ENCODE results near the gene KAZN.

Gene KAZN

DNA sequence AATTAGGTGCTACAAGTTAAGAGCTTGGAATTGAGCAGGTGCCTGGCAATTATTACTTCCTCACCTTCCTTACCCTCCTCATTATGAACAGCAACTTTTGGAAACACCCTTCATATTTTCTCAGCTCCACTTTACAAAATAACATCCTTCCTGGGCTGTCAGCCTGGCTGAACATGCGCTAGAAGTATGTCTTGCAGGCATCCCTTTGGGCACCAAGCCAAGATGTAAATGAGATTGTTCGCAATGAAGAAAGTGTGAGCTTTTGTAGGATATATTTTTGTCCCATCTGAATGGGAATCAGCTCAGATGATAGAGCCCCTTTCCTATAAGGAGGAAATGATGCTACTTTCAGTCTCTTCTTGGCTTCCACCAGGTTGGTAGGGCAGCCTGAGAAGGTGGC lies 245.9 kb downstream of the KAZN start:
- in situ Hi-C loops (cut with HindIII; ENCODE audit: low pct_ligation_motif_present, low pct_unique_long_range_greater_than_20kb, low sequenced_read_pairs), result no loop called here
- DNase-seq, result no peak

DNA sequence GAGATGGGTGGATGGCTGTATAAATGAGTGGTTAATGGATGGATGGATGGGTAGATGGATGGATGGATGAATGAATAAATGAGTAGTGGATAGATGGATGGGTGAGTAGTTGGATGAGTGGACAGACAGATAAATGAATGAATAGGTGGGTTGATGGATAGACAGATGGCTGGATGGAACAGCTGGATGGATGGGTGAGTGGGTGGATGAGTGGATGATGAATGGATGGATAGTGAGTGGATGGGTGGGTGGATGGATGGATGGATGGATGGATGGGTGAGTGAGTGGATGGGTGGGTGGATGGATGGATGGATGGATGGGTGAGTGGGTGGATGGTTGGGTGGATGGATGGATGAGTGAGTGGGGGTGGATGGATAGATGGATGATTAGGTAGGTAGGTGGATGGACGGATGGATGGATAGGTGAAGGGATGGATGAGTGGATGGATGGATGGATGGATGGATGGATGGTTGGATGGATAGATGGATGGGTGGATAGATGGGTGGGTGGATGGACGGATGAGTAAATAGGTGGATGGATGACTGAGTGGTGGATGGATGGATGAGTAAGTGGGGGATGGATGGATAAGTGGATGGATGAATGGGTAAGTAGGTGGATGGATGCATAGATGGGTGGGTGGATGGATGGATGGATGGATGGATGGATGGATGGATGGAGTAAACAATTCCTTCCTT lies 246.6 kb downstream of the KAZN start:
- no peak for DNase-seq
- in situ Hi-C loops (cut with HindIII; ENCODE audit: low pct_ligation_motif_present, low pct_unique_long_range_greater_than_20kb, low sequenced_read_pairs), result no loop called here

GRCh38 chr1:14845851-14846250 lies 247.4 kb downstream of the KAZN start:
- in situ Hi-C loops (cut with HindIII; ENCODE audit: low pct_ligation_motif_present, low pct_unique_long_range_greater_than_20kb, low sequenced_read_pairs), result no loop called here
- no peak for DNase-seq

DNA sequence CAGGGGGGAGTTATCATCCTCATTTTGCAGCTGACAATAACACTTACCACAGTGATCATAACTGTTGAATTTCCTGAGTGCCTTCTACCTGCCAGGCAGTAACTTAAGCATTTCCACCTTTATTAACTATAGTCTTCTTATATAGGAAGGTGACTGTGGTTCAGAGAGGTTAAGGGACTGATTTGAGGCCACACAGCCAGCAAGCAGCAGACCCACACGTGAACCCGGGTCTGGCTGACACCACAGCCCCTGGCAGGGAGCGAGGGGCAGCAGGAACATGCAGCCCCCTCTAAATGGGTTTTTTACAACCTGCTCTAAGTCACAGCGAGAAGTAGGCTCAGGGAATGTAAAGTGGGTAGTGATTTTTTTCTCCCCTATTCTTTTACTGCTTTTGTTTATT lies 248.2 kb downstream of the KAZN start:
- DNase-seq, result no peak
- in situ Hi-C loops (cut with HindIII; ENCODE audit: low pct_ligation_motif_present, low pct_unique_long_range_greater_than_20kb, low sequenced_read_pairs), result no loop called here

GRCh38 chr1:14848203-14848602 lies 249.7 kb downstream of the KAZN start:
- in situ Hi-C loops (cut with HindIII; ENCODE audit: low pct_ligation_motif_present, low pct_unique_long_range_greater_than_20kb, low sequenced_read_pairs), result no loop called here
- DNase-seq, result no peak

DNA sequence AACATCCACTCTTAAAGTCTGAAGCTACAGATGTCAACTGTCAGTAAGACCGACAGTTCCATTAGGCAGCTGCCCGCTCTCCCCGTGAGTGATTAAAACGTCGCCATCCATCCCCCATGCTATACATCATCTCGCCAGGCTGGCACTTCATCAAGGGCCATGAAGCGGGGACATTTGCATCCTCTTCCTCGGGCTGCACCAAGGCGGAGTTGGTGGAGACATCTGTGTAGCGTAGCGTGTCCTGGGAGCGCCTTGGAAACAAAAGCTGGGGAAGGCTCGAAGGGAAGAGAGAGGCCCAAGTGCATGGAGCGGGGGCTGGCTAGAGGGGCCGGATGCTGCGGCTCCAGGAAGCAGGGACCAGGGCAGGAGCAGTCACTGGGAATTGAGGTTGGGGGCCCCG lies 250.1 kb downstream of the KAZN start:
- no peak for DNase-seq
- in situ Hi-C loops (cut with HindIII; ENCODE audit: low pct_ligation_motif_present, low pct_unique_long_range_greater_than_20kb, low sequenced_read_pairs), result no loop called here

- in situ Hi-C loops (cut with HindIII; ENCODE audit: low pct_ligation_motif_present, low pct_unique_long_range_greater_than_20kb, low sequenced_read_pairs), result no loop called here
- no peak for DNase-seq
These were observed 250.6 kb downstream of the KAZN start for GRCh38 chr1:14849038-14849437.

- DNase-seq, result peak; percentile 5
- in situ Hi-C loops (cut with HindIII; ENCODE audit: low pct_ligation_motif_present, low pct_unique_long_range_greater_than_20kb, low sequenced_read_pairs), result no loop called here
These were observed 252.1 kb downstream of the KAZN start for GRCh38 chr1:14850563-14850962.

GRCh38 chr1:14851760-14852159 lies 253.3 kb downstream of the KAZN start:
- in situ Hi-C loops (cut with HindIII; ENCODE audit: low pct_ligation_motif_present, low pct_unique_long_range_greater_than_20kb, low sequenced_read_pairs), result no loop called here

DNA sequence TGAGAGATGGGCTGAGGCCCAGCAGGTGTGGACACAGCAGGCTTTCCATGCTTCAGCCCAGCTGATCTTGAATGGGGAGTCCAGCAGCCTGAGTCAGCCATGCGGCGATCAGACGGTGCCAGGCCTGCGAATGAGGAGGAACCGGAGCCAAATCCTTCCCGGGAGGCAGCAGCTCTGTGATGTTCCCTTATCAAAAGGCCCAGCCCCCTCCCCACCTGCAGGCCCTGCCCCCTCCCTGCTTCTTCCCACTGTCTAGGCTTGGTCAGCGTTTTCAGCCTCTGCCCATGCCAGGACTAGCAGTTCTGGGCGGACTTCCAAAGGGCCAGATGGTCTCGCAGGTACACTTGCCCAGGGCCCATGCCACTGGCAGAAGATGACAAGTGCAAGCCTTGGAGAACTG lies 253.8 kb downstream of the KAZN start:
- in situ Hi-C loops (cut with HindIII; ENCODE audit: low pct_ligation_motif_present, low pct_unique_long_range_greater_than_20kb, low sequenced_read_pairs), result no loop called here
- no peak for DNase-seq

More at GRCh38 chr1:14851760-14852159, 253.3 kb downstream of the KAZN start:
- no peak for DNase-seq

DNA sequence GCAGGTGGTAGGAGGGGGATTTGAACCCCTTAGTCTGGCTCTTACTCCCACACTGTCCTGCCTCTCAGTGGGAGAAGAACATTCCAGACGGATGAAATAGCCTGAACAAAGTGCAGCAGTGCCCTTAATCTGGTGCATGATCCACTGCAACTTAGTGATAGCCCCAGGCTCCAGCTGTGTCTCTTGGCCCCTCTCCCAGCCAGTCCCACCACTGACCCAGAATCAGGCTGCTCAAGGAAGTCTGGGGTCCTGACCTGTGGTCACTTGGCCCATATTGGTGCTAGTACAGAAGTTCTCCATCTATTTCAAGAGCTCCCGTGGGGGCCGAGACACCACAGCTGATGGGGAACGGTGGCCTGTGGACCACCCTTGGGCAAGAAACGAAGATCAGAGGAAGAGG lies 255.0 kb downstream of the KAZN start:
- in situ Hi-C loops (cut with HindIII; ENCODE audit: low pct_ligation_motif_present, low pct_unique_long_range_greater_than_20kb, low sequenced_read_pairs), result no loop called here
- DNase-seq, result no peak

DNA sequence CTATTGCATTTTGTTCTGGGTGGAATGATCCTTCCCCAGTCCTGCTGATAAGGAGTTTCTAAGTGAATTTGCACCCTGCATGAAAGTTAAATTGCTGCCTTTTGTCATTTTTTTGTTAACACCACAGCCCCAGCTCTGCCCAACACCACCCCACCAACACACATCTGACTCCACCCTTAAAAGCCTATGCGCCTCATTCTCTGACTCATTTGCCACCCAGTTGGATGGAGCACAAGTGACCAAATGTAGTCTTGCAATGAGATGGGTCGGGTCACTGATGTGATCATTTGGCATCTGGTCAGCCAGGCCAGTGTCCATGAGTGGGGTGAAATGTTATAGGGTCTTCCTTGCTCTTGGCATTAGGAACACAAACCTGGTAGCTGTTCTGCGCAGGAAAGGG lies 256.8 kb downstream of the KAZN start:
- in situ Hi-C loops (cut with HindIII; ENCODE audit: low pct_ligation_motif_present, low pct_unique_long_range_greater_than_20kb, low sequenced_read_pairs), result no loop called here
- no peak for DNase-seq

DNA sequence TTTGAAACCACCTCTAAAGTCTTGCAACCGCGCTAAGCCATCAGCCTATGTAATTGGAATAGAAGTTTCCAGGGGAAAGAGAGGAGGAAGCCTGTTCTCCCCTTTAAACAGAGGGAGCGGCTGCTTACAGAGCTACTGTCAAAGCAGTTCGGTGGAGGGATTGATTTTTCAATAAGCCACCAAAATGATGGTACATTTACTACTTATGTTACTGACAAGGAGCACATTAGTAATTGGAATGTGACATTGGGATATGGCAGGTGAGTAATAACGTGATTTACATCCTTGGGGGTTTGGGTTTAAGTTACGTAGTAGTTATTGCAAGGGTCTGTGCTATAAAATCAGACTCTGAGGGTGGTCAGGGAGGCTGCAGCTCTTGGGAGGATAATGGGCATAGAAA lies 257.3 kb downstream of the KAZN start:
- in situ Hi-C loops (cut with HindIII; ENCODE audit: low pct_ligation_motif_present, low pct_unique_long_range_greater_than_20kb, low sequenced_read_pairs), result no loop called here
- no peak for DNase-seq

DNA sequence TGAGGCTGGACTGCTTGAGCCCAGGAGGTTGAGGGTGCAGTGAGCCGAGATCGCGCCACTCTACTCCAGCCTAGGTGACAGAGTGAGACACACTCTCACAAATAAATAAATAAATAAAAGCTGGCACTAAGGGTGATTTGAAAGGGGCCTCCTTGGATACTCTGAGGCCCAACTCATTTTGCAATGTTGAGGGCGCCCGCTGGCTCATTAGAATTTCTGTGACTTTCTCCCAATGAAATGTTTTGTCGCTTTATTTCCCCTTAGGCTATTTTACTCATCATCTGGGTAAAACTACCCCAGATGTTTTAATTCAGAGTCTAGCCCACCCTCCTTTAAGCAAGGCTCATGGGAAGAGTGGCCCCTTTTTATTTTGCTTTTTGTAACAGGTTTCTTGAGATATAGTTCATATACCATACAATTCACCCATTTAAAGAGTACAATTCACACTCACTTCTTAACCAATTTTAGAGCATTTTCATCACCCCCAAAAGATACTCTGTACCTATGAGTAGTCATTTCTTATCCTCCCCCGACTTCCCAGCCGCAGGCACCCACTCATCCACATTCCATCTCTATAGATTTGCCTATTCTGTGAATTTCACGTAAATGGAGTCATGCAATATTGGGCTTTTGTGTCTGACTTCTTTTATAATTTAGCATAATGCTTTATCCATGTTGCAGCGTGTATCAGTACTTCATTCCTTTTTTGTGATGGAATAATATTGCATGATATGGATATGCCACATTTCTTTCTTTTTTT lies 259.1 kb downstream of the KAZN start:
- DNase-seq, result no peak
- in situ Hi-C loops (cut with HindIII; ENCODE audit: low pct_ligation_motif_present, low pct_unique_long_range_greater_than_20kb, low sequenced_read_pairs), result no loop called here

DNA sequence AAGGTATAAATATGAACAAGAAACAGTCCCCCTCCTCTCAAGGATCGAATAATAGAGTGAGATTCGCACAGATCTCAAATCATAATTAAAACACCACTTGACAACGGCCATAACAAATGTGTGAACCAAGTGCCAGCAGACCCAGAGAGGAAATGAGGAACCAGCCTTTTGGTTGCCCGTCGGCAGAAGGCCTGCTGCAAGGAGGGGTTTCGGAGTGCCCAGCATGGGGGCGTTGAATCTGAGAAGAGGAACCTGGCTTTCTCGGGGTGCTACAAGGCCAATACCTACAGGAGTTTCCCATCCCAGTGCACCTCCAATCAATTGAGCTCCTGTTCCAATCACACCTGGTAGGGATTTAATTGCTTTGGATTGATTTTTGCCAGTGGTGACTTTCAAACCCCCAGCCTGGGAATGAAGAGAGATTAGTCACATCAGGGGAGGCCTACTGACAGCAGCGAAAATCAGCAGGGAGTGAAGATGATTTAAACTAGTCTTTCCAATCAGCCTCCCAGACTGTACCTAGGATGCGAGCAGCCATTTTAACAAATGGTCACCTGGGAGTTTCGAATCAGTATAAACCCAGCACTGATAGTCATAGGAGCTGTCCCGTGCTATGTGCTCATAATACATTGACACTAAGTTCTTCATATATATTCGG lies 263.8 kb downstream of the KAZN start:
- no peak for DNase-seq
- in situ Hi-C loops (cut with HindIII; ENCODE audit: low pct_ligation_motif_present, low pct_unique_long_range_greater_than_20kb, low sequenced_read_pairs), result no loop called here

- no peak for DNase-seq
- in situ Hi-C loops (cut with HindIII; ENCODE audit: low pct_ligation_motif_present, low pct_unique_long_range_greater_than_20kb, low sequenced_read_pairs), result no loop called here
These were observed 266.6 kb downstream of the KAZN start for GRCh38 chr1:14865106-14865505.

DNA sequence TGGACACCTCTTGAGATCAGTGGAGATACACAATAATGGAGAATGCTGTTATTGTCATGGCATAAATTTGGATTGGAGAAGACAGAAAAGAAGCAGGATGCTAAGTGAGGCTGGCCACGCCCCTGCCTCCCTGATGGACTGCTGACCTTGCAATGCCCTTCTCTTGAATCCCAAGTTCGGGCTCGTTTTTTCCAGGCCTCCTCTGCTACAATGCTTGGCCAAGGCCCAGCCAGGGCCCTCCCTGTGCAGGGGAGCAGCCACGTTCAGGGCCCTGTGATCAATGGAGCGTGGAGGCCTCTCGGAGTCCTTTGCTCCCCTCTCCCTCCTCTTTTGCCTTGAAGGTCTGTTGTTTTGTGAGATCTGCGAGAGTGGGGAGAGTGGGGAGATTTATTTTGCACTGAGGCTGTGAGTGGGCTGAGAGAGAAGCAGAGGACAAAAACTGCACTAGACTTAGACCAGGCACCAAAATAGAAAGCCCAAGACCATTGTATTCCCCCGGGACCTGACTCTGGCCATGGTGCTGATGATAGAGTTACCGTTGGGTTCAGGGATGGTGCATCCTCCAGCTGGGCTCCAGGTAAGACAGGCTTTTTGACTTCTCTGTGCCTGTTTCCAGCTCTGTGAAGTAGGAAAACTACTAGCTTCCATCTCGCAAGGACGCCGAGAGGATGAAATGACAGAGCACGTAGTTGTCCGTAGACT lies 268.6 kb downstream of the KAZN start:
- no peak for DNase-seq
- in situ Hi-C loops (cut with HindIII; ENCODE audit: low pct_ligation_motif_present, low pct_unique_long_range_greater_than_20kb, low sequenced_read_pairs), result no loop called here

DNA sequence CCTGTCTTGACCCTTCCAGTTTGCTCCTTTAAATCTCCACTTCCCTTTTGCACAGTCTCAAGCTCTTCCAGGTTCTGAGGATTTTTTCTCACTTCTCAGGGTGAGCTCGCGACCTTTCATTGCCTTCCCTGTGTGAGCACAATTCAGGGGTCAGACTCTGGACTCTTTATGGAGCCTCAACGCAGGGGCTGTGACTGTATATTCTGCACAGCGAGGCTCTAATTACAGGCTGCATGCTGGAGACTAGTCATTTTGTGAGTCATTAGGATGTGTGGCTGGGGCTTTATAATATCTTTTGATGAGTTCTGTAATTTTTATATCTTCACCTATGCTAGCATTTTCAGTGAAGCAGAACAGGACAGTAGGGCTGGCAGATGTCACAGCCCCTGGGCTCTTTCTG lies 270.7 kb downstream of the KAZN start:
- DNase-seq, result no peak
- in situ Hi-C loops (cut with HindIII; ENCODE audit: low pct_ligation_motif_present, low pct_unique_long_range_greater_than_20kb, low sequenced_read_pairs), result no loop called here

- DNase-seq, result no peak
- in situ Hi-C loops (cut with HindIII; ENCODE audit: low pct_ligation_motif_present, low pct_unique_long_range_greater_than_20kb, low sequenced_read_pairs), result no loop called here
These were observed 272.9 kb downstream of the KAZN start for GRCh38 chr1:14871218-14871970.
